Measurements from ENCODE around the gene PSMA5.

- TF ChIP-seq CTCF (IDR thresholded peaks at IDR 0.05; ENCODE audit: low read depth, low read length) (no peak), POLR2A (IDR thresholded peaks at IDR 0.05; ENCODE audit: extremely low read depth, insufficient read length) (no peak), MYC (IDR thresholded peaks at IDR 0.05; ENCODE audit: low read depth, low read length) (no peak), MAX (IDR thresholded peaks at IDR 0.05; ENCODE audit: low read depth, low read length) (no peak)
Observed at GRCh38 chr1:109388208-109388711, 38.0 kb downstream of the PSMA5 start.

Data from NB4 (cell line).